ENCODE results near the gene SRGAP2. TPM values are rescaled to one million over a fixed set of nuclear protein-coding genes. Genes with fewer than 3 reads are reported as not detected.
"Not testable (repeated sequence)": the region's sequence is repeated elsewhere in the genome, so short reads cannot be mapped to it uniquely, and the experiment has no call there.

SRGAP2 gene
- total RNA-seq, result 91.2 TPM
- long read RNA-seq, partial matches to known transcripts, result 5 of 34 reads
- long read RNA-seq, other reads (novel, unspliced or antisense), result 25 of 34 reads

GRCh38 chr1:206203364-206204158, at the start of gene SRGAP2:
TSS of gene SRGAP2 (plus strand) at chr1:206203541. CDS start at chr1:206205971, 2,430 bp downstream.
- peak; percentile 89 for DNase-seq (ENCODE audit: low spot score)

DNA sequence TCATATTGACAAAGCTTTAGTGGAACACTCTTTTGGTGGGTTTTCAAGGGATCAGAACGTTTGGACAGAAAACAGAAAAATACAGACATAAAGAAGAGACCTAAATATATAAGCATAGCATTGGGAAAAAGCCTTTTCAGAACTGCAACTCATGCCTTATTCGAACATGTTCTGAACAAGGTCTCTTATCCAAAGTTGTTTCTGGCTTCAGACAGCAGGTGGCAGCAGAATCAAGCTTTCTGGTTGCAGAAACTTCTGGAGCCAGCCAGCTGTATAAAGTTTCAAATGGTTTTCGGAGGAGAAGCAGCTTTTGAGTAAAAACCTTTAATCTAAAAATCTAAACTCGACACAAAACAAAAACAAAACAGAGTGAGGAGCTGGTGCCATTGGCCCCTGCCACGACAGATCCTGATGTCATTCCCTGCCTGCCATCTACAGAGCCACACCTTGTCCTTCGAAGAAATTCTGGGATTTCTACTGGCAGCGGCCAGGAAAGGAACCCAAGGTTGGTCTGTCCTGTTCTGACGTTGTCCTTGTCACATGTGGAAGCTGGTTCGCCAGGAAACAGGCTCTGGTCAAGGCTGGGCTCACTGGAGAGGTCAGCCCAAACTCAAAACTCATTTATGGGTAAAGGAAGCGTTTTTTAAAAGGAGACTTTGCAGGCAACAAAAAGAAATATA, 35.9 kb upstream of the SRGAP2 start:
- not testable (repeated sequence) for DNase-seq (ENCODE audit: low spot score)

- not testable (repeated sequence) for DNase-seq (ENCODE audit: low spot score)
These were observed 33.5 kb upstream of the SRGAP2 start for GRCh38 chr1:206169794-206170193.

GRCh38 chr1:206173110-206173719, 30.1 kb upstream of the SRGAP2 start:
- DNase-seq (ENCODE audit: low spot score), result not testable (repeated sequence)

GRCh38 chr1:206174182-206174868, 29.0 kb upstream of the SRGAP2 start:
- not testable (repeated sequence) for DNase-seq (ENCODE audit: low spot score)

DNA sequence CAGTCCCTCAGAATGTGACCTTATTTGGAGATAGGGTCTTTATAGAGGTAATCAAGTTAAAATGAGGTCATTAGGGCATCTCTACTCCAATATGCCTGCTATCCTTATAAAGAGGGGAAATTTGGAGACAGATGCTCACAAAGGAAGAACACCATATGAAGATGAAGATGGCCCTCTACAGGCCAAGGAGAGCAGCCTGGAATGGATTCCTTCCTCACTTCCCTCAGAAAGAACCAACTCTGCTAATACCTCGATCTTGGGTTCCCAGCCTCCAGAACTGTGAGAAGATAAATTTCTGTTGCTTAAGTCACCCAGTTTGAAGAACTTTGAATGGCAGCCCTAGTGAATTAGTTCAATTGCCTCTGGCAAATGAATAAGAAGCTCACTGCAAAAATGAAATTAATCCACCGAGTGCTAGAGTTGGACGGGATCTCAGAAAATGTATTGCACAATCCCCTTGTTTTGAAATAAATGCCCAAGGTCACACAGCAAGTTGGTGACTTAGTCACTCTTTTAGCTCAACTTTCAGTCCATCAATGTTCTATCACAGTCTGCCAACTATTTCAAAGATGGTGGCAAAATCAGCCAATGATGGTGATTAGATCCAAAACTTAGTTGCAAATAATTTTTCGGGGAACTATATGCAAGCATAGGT, 27.8 kb upstream of the SRGAP2 start:
- DNase-seq (ENCODE audit: low spot score), result not testable (repeated sequence)

GRCh38 chr1:206176114-206176502, 27.2 kb upstream of the SRGAP2 start:
- DNase-seq (ENCODE audit: low spot score), result not testable (repeated sequence)

DNA sequence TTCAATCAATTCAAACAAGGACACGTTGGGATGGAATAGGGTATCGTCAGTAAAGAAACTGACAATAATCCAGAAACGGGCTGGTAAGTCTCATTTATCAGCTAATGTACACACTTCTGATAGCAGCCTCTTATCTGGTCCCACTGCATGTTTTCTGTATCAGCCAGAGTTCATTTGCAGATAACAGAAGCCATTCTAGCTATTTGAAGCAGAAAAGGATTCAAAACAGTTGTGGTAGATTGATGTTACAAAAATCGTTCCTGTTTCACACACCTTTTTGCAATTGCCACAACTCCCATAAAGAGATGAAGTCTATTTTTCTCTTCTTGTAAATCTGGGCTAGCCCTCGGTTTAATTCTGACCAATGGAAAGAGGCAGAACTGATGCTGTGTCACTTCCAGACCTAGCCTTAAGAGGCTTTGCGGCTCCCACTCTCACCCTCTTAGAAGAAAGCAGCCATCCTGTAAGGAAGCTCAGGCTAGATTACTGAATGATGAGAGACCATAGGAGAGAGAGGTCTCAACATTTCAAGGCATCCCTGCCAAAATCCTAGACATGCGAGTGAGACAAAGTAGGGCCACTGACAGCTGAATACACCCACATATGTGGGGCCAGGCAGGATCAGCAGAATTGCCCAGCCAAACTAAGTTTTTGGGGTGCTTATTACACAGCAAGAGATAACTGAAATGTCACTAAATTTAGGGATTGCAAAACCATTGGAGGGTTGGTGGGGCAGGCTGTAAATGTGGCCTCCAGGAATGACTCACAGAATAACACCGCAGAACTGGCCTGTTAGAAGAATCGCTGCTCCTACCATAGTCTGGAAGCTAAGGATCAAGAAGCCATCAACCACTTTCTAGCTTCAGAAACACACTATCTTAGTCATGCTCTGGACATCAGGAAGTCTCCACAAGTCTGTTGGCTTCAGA, 25.0 kb upstream of the SRGAP2 start:
- not testable (repeated sequence) for DNase-seq (ENCODE audit: low spot score)

GRCh38 chr1:206179666-206180065, 23.7 kb upstream of the SRGAP2 start:
- not testable (repeated sequence) for DNase-seq (ENCODE audit: low spot score)

- not testable (repeated sequence) for DNase-seq (ENCODE audit: low spot score)
These were observed 20.7 kb upstream of the SRGAP2 start for GRCh38 chr1:206182368-206183317.

DNA sequence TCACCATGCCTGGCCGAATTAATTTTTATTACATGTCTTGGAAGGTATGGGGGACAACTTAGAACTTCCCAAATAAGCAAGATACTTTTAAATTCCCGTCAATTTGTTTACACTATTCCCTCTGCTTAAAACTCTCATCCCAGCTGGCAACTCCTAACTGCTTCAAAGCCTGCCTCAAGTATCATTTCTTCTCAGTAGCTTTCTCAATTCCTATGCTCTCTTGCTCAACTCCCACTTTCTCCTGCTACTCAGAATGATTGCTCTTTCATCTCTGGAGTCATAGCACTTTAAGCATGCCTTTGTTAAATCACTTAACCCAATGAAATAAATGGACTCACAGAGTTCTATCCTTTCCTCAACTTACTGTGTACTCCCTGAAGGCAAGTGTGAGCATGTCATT, 19.6 kb upstream of the SRGAP2 start:
- DNase-seq (ENCODE audit: low spot score), result not testable (repeated sequence)

GRCh38 chr1:206185778-206186177, 17.6 kb upstream of the SRGAP2 start:
- DNase-seq (ENCODE audit: low spot score), result not testable (repeated sequence)

DNA sequence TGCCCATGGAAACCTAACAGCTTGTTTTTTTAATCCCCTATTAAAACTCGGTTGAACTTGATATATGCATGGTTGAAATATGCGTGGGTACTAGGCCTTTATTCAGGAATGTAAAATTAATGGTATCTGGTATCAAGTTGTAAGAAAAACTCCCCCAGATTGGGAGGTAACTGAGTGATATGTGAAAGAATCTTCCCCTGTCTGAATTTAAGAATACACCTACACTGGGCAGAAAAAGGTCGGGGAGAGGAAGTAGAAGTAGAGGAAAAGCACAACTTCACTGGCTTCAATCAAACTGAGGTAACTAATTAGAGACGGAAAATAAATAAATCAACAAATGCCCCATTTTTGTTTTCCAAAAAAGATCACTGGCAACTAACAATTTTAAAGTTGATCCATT, 16.5 kb upstream of the SRGAP2 start:
- DNase-seq (ENCODE audit: low spot score), result not testable (repeated sequence)

GRCh38 chr1:206195182-206195581, 8.2 kb upstream of the SRGAP2 start:
- not testable (repeated sequence) for DNase-seq (ENCODE audit: low spot score)

- DNase-seq (ENCODE audit: low spot score), result not testable (repeated sequence)
These were observed 6.5 kb upstream of the SRGAP2 start for GRCh38 chr1:206196748-206197424.

GRCh38 chr1:206202789-206203363, 465 bp upstream of the SRGAP2 start, which contains the start of gene FAM72A:
TSS of gene FAM72A (minus strand) at chr1:206202839. CDS start at chr1:206202025, 814 bp downstream.
- DNase-seq (ENCODE audit: low spot score), result peak; percentile 97

DNA sequence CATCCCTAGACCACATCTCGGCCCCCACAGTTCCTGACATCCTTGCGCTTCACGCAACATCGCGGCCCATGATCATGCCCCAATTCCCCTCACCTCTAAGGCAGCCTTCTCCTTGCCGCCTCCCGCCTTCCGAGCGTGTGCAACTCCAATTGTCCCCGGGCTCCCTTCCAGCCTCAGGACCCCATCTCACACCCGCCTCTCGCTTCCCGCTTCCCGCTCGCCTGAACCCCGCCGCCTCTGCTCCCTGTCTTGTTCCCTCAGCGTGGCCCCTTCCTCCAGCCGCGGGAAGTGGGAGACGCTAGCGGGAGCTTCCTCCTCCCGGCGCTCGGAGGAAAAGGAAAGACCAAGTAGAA, 794 bp downstream of the SRGAP2 start:
- not testable (repeated sequence) for DNase-seq (ENCODE audit: low spot score)
